Measurements from ENCODE around the gene GAD2.

Gene GAD2

GRCh38 chr10:26220901-26221300 is 4.3 kb downstream of the GAD2 start (continued):
- TF ChIP-seq ZNF565 (CRISPR knock-in tag; conservative IDR thresholded peaks at IDR 0.05; ENCODE audit: low read depth) (no peak), ISL1 (CRISPR knock-in tag; IDR thresholded peaks at IDR 0.05) (no peak), SNAI2 (CRISPR knock-in tag; IDR thresholded peaks at IDR 0.05) (no peak), TOX (CRISPR knock-in tag; IDR thresholded peaks at IDR 0.05; ENCODE audit: borderline replicate concordance) (no peak)

GRCh38 chr10:26221541-26221940 is 5.0 kb downstream of the GAD2 start:
- no peak for ATAC-seq
- no peak for TF ChIP-seq ZC3H10 (CRISPR knock-in tag; IDR thresholded peaks at IDR 0.05)
- TF ChIP-seq TSHZ2 (CRISPR knock-in tag; IDR thresholded peaks at IDR 0.05) = no peak
- TF ChIP-seq RARB (CRISPR knock-in tag; IDR thresholded peaks at IDR 0.05) = no peak
- no peak for TF ChIP-seq ISL1 (CRISPR knock-in tag; IDR thresholded peaks at IDR 0.05)
- TF ChIP-seq ZNF70 (CRISPR knock-in tag; IDR thresholded peaks at IDR 0.05) = no peak
- no peak for TF ChIP-seq CSDC2 (CRISPR knock-in tag; IDR thresholded peaks at IDR 0.05)
- no peak for TF ChIP-seq BACH2 (CRISPR knock-in tag; IDR thresholded peaks at IDR 0.05; ENCODE audit: borderline replicate concordance)
- no peak for TF ChIP-seq ZNF565 (CRISPR knock-in tag; conservative IDR thresholded peaks at IDR 0.05; ENCODE audit: low read depth)
- no peak for TF ChIP-seq ARNTL (CRISPR knock-in tag; IDR thresholded peaks at IDR 0.05; ENCODE audit: borderline replicate concordance, low read depth)
- TF ChIP-seq CSRNP3 (CRISPR knock-in tag; IDR thresholded peaks at IDR 0.05) = no peak
- TF ChIP-seq PPARA (CRISPR knock-in tag; IDR thresholded peaks at IDR 0.05; ENCODE audit: borderline replicate concordance) = no peak
- no peak for TF ChIP-seq GLIS3 (CRISPR knock-in tag; IDR thresholded peaks at IDR 0.05)
- TF ChIP-seq PATZ1 (CRISPR knock-in tag; IDR thresholded peaks at IDR 0.05; ENCODE audit: borderline replicate concordance) = no peak
- no peak for TF ChIP-seq ZFP3 (CRISPR knock-in tag; IDR thresholded peaks at IDR 0.05)
- no peak for TF ChIP-seq CREB5 (CRISPR knock-in tag; IDR thresholded peaks at IDR 0.05; ENCODE audit: low read depth)
- TF ChIP-seq ZFP30 (CRISPR knock-in tag; IDR thresholded peaks at IDR 0.05) = no peak
- TF ChIP-seq ESRRG (CRISPR knock-in tag; IDR thresholded peaks at IDR 0.05) = no peak
- no peak for TF ChIP-seq TOX (CRISPR knock-in tag; IDR thresholded peaks at IDR 0.05; ENCODE audit: borderline replicate concordance)
- TF ChIP-seq SNAI2 (CRISPR knock-in tag; IDR thresholded peaks at IDR 0.05) = no peak

- ATAC-seq = no peak
- peak; percentile 48; the same call in 1 of the 2 replicates for TF ChIP-seq TCF4 (CRISPR knock-in tag; IDR thresholded peaks at IDR 0.05; ENCODE audit: borderline replicate concordance)
- TF ChIP-seq POU6F1 (CRISPR knock-in tag; IDR thresholded peaks at IDR 0.05; ENCODE audit: borderline replicate concordance, low read depth) = no peak
Measured at GRCh38 chr10:26222563-26222962, 6.0 kb downstream of the GAD2 start.

All from SK-N-SH treated with all-trans-retinoic acid at 6 μM for 48 hours (cell line).